ENCODE data around the gene POLR2J. TPM values are rescaled to one million over a fixed set of nuclear protein-coding genes. Genes with fewer than 3 reads are reported as not detected.

The POLR2J gene
- total RNA-seq, 2 donors from 2014 or later = 56.9 to 79.6 TPM

DNA sequence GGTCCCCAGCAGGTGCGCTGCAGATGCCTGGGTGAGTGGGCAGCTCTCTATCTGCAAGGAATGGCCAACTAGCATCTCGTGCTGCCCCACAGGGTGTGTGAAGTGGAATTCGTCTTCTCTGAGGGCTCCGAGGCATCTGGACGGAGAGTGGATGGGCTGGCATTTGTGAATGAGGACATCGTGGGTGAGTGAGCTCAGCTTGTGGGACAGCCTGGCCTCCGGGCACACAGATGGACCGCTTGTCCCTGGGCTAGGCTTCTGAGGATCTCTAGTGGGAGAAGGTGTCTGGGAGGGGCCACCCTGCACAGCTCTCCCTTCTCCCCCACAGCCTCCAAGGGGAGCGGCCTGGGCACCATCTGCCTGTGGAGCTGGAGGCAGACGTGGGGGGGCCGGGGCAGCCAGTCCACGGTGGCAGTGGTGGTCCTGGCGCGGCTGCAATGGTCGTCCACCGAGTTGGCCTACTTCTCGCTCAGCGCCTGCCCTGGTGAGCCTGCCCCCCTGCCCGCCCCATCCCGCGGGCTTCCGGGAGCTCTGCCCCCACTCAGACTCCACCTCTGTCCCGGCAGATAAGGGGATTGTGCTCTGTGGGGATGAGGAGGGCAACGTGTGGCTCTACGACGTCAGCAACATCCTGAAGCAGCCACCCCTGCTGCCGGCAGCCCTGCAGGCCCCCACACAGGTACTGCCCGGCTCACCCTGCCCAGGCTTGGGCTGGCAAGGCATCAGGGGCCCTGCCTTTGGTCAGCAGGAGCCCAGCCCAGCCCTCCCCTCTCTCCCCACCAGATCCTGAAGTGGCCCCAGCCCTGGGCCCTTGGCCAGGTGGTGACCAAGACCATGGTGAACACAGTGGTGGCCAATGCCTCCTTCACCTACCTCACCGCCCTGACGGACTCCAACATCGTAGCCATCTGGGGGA is 6.3 kb downstream of the POLR2J start:
- ATAC-seq (no peak), DNase-seq (ENCODE audit: low spot score in 2 of 2) (peak in 1 of 2 donors; percentile 54)
- peak overlapping the region; percentile 41 to 86 for H3K27ac Mint-ChIP-seq
- H3K36me3 Mint-ChIP-seq = no peaks in the 10 kb centered on the region
- H3K9me3 Mint-ChIP-seq = no peaks in the 10 kb centered on the region

- no peaks in the 10 kb centered on the region for H3K36me3 Mint-ChIP-seq
- ATAC-seq (no peak), DNase-seq (ENCODE audit: low spot score in 2 of 2) (peak in 1 of 2 donors; percentile 55)
- peak overlapping the region; percentile 41 to 86 for H3K27ac Mint-ChIP-seq
- H3K9me3 Mint-ChIP-seq = no peaks in the 10 kb centered on the region
Observed at GRCh38 chr7:102471791-102472125, 7.0 kb downstream of the POLR2J start.

DNA sequence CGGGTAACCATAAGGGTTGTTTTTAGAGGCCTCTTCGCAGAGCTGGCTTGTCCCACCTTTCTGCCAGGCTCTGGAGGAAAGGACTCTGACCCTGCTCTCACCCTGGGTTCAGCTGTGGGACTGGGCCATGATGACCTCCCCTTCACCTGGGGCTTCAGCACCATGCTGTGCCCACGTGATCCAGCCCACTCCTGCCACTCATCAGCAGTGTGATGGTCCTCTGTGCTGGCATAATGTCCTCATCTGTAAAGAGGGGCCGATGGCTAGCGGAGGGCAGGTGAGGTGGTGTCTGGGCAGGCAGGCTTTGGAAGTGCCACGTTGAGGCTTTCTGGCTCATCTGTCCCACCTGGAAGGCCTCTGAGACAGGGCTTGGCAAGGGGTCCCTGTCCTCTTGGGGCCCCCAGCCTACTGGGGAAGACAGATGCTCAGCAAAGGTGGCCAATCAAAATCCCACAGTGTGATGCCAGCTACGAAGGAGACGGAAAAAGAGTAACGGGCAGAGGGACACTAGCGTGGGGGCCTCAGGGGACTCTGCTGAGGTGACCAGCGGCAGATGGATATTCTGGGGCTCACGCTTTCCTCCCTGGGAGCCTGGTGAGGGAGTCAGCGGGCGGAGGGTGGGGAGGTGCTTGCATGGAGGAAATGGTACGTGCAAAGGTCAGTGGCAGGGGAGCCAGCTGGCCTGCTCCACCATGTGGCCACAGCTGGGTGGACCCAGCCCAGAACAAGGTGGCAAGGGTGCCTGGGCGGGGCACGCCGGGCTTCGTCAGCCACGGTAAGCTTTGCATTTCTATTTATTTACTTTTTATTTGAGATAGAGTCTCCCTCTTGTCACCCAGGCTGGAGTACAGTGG is 8.5 kb downstream of the POLR2J start:
- peak in 1 of 2 donors; percentile 53 for DNase-seq (ENCODE audit: low spot score in 2 of 2)

DNA sequence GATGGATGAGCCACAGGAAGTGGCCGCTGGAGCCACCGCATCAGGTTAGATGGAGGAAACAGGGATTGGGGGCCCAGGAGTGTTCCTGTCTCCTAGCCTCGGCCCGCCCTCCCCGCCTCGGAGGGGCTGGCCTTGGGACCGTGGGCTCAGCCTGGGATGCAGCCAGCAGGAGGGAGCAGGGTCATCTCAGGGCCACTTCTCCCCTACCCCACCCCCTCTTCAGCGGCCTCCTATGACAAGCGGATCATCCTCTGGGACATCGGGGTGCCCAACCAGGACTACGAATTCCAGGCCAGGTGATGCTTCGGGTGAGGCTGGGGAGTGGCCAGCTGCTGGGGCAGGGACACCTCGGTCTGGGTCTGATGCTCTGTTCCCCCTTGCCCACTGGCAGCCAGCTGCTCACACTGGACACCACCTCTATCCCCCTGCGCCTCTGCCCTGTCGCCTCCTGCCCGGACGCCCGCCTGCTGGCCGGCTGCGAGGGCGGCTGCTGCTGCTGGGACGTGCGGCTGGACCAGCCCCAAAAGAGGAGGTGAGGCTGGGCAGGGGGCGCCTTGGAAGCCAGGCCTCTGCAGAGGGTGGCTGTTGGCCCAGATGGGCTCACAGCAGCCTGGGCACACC is 9.3 kb downstream of the POLR2J start:
- Mint-ChIP-seq H3K36me3 (peaks cover 0 to under 1% of the 10 kb centered on the region in 2 donors), H3K9me3 (no peaks in the 10 kb centered on the region), H3K27ac (peak overlapping the region in 1 of 2 donors; percentile 68)
- ATAC-seq = no peak
- DNase-seq (ENCODE audit: low spot score in 2 of 2) = peak in 1 of 2 donors; percentile 52

More for the DNA sequence above, 8.5 kb downstream of the POLR2J start:
- H3K9me3 Mint-ChIP-seq = no peaks in the 10 kb centered on the region
- no peaks in the 10 kb centered on the region for H3K36me3 Mint-ChIP-seq
- no peak for ATAC-seq
- no peak overlapping the region for H3K27ac Mint-ChIP-seq

- peak overlapping the region; percentile 22 to 68 for H3K27ac Mint-ChIP-seq
- no peaks in the 10 kb centered on the region for H3K9me3 Mint-ChIP-seq
- DNase-seq (ENCODE audit: low spot score in 2 of 2) (peak in 1 of 2 donors; percentile 53), ATAC-seq (no peak)
- H3K36me3 Mint-ChIP-seq = peaks cover 0 to 5% of the 10 kb centered on the region in 2 donors
Observed at GRCh38 chr7:102468478-102469350, 10.0 kb downstream of the POLR2J start.

DNA sequence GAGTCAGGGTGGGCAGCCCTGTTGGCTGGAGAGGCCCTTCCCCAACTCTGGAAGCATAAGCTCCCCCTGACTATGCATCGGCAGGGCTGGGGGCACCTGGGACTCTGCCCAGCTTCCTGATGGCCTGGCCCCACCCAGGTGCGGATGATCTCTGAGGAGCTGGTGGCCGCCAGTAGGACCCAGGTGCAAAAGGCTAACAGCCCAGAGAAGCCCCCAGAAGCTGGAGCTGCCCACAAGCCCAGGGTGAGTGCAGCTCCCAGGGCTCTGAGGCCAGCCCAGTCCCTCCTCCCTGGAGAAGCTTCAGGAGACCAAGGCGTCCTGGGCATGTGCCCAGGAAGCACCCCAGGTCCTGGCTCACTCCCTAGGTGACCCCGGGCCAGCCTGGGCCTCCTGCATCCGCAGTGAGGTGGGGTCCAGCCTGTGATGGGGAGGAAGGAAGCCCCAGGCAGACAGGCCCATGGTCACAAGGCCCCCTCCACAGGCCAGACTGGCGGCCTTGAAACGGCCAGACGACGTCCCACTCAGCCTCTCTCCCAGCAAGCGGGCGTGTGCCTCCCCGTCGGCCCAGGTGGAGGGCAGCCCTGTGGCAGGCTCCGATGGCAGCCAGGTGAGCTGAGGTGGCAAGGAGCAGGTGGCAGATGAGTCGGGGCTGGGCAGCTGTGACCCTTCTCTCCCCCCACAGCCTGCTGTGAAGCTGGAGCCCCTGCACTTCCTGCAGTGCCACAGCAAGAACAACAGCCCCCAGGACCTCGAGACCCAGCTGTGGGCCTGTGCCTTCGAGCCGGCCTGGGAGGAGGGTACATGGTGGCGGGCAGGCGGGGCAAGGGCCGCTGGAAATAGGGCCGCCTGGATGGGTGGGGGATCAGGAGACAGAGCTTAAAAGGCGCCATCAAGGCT is 10.9 kb downstream of the POLR2J start:
- Mint-ChIP-seq H3K9me3 (no peaks in the 10 kb centered on the region), H3K36me3 (peaks cover 0 to 5% of the 10 kb centered on the region in 2 donors), H3K27ac (no peak overlapping the region)
- no peak for DNase-seq (ENCODE audit: low spot score in 2 of 2)
- ATAC-seq = no peak

- H3K9me3 Mint-ChIP-seq = no peaks in the 10 kb centered on the region
- DNase-seq (ENCODE audit: low spot score in 2 of 2) (no peak), ATAC-seq (no peak)
- H3K27ac Mint-ChIP-seq = no peak overlapping the region
- peaks cover 0 to 5% of the 10 kb centered on the region in 2 donors for H3K36me3 Mint-ChIP-seq
Observed at GRCh38 chr7:102466097-102466496, 12.6 kb downstream of the POLR2J start.

- Mint-ChIP-seq H3K9me3 (no peaks in the 10 kb centered on the region), H3K27ac (peak within 1 kb of the TSS; percentile 91 to 94), H3K36me3 (peaks cover 0 to 5% of the 10 kb centered on the region in 2 donors)
- DNase-seq (ENCODE audit: low spot score in 2 of 2) (peak; percentile 97), ATAC-seq (peak; percentile 95 to 98)
Observed at GRCh38 chr7:102464577-102465280, 14.0 kb downstream of the POLR2J start, which contains the start of the genes ALKBH4 and LRWD1. Gene ALKBH4 (minus strand): TSS chr7:102464863. CDS start chr7:102464836, 27 bp downstream. Gene LRWD1 (plus strand): TSS chr7:102464984. CDS start chr7:102465081, 97 bp downstream.

DNA sequence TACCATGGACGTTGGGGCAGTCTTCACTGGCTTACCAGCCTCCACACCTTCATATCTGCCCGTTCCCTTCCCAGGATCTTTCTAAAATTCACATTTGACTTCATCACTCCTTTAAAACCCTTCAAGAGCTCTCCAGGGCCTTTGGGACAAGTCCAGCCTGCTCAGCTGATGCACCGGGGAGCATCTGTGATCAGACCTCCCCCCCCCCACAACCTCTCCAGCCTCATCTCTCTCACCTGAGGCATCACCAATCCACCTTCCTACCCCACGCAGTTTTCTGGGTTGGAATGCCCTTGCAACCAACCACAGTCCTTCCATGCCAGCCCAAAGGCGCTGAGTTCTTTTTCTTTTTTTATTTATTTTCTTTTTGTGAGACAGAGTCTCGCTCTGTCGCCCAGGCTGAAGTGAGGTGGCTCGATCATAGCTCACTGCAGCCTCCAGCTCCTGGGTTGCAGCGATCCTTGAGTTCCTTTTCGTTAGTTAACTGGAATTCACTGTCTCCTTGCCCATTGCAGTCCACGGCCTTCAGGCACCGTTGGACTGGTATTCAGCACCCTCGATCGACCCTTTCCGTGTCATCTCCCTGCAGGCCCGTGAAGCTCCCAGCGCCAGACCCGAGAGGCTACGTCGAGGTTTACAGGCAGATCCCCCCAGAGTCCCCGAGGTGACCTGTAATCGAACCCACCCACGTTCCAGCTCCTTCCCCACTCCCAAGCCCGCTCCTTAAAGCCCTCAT is 14.7 kb downstream of the POLR2J start:
- H3K9me3 Mint-ChIP-seq = no peaks in the 10 kb centered on the region
- H3K36me3 Mint-ChIP-seq = peaks cover 0 to 5% of the 10 kb centered on the region in 2 donors
- no peak for DNase-seq (ENCODE audit: low spot score in 2 of 2)
- peak overlapping the region; percentile 91 to 94 for H3K27ac Mint-ChIP-seq
- no peak for ATAC-seq

DNA sequence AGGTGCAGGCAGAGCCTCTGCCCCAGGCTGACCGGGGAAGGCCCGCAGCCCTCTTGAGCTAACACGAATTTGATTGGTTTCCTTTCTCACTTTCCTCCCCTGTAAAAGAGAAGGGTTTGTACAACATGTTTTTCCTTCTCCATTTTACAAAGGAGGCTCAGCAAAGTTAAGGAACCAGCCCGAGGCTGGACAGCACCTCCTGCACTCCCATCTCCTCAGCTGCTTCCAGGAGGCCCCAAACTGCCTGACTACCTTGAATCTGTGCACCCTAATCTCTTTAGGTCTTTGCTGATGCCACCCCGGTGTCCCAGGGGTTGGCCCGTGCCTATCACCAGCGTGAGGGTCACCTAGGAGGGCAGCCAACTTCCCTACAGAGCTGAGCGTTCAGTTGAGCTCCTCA is 18.3 kb downstream of the POLR2J start:
- Mint-ChIP-seq H3K9me3 (no peaks in the 10 kb centered on the region), H3K36me3 (peaks cover 0 to 5% of the 10 kb centered on the region in 2 donors), H3K27ac (peak overlapping the region in 1 of 2 donors; percentile 15)
- DNase-seq (ENCODE audit: low spot score in 2 of 2) (no peak), ATAC-seq (no peak)

GRCh38 chr7:102459221-102459844 is 19.4 kb downstream of the POLR2J start:
- ATAC-seq = no peak
- DNase-seq (ENCODE audit: low spot score in 2 of 2) = no peak
- no peaks in the 10 kb centered on the region for H3K9me3 Mint-ChIP-seq
- H3K27ac Mint-ChIP-seq = no peak overlapping the region
- H3K36me3 Mint-ChIP-seq = peaks cover 0 to 3% of the 10 kb centered on the region in 2 donors

- ATAC-seq = no peak
- Mint-ChIP-seq H3K36me3 (no peaks in the 10 kb centered on the region), H3K27ac (no peak overlapping the region), H3K9me3 (no peaks in the 10 kb centered on the region)
- DNase-seq (ENCODE audit: low spot score in 2 of 2) = no peak
Observed at GRCh38 chr7:102457352-102457924, 21.3 kb downstream of the POLR2J start.

DNA sequence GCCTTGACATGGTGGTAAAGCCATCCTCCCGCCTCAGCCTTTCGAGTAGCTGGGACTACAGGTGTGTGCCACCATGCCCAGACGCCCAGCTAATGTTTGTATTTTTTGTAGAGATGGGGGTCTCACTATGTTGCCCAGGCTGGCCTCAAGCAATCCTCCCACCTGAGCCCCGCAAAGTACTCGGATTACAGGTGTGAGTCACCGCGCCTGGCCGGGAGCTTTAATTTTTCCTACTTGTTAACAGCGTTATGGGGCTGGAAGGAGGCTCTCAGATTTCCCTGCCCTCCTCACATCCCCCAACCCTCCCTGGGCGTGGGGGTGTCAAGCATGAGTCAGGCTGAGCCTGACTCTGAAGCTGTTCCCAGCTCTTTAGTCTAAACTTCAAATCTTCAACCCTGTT is 22.4 kb downstream of the POLR2J start:
- Mint-ChIP-seq H3K9me3 (no peaks in the 10 kb centered on the region), H3K36me3 (no peaks in the 10 kb centered on the region), H3K27ac (no peak overlapping the region)
- no peak for ATAC-seq
- no peak for DNase-seq (ENCODE audit: low spot score in 2 of 2)
